Fibroblast of skin of back (primary cell): ENCODE measurements around the gene NSMF.
"Not testable (repeated sequence)": the region's sequence is repeated elsewhere in the genome, so short reads cannot be mapped to it uniquely, and the experiment has no call there.

ENCODE experiments used
- DNase-seq: peaks from one replicate; pipeline ENCODE4 v3.0.0-alpha.2; 2013

Gene NSMF

GRCh38 chr9:137410891-137411249, 48.3 kb downstream of the NSMF start:
- no peak for DNase-seq

- not testable (repeated sequence) for DNase-seq
These were observed 48.8 kb downstream of the NSMF start for GRCh38 chr9:137410236-137410890.

GRCh38 chr9:137409515-137409914, 49.6 kb downstream of the NSMF start:
- no peak for DNase-seq

GRCh38 chr9:137408651-137409405, 50.3 kb downstream of the NSMF start:
- no peak for DNase-seq

- no peak for DNase-seq
These were observed 51.4 kb downstream of the NSMF start for GRCh38 chr9:137407590-137408300.

GRCh38 chr9:137406876-137407589, 52.1 kb downstream of the NSMF start:
- DNase-seq, result peak; percentile 51

- no peak for DNase-seq
These were observed 52.9 kb downstream of the NSMF start for GRCh38 chr9:137406085-137406760.

GRCh38 chr9:137405677-137406081, 53.5 kb downstream of the NSMF start:
- no peak for DNase-seq

GRCh38 chr9:137404961-137405567, 54.1 kb downstream of the NSMF start:
- DNase-seq, result no peak

GRCh38 chr9:137403269-137403668, 55.9 kb downstream of the NSMF start:
- DNase-seq, result no peak

- no peak for DNase-seq
These were observed 56.4 kb downstream of the NSMF start for GRCh38 chr9:137402746-137403145.

- no peak for DNase-seq
These were observed 60.3 kb downstream of the NSMF start for GRCh38 chr9:137398561-137399468.

GRCh38 chr9:137397675-137398423, 61.3 kb downstream of the NSMF start:
- DNase-seq, result no peak
